Measurements from ENCODE around the gene SPEN.
"Not testable (repeated sequence)": the region's sequence is repeated elsewhere in the genome, so short reads cannot be mapped to it uniquely, and the experiment has no call there.

Gene SPEN

DNA sequence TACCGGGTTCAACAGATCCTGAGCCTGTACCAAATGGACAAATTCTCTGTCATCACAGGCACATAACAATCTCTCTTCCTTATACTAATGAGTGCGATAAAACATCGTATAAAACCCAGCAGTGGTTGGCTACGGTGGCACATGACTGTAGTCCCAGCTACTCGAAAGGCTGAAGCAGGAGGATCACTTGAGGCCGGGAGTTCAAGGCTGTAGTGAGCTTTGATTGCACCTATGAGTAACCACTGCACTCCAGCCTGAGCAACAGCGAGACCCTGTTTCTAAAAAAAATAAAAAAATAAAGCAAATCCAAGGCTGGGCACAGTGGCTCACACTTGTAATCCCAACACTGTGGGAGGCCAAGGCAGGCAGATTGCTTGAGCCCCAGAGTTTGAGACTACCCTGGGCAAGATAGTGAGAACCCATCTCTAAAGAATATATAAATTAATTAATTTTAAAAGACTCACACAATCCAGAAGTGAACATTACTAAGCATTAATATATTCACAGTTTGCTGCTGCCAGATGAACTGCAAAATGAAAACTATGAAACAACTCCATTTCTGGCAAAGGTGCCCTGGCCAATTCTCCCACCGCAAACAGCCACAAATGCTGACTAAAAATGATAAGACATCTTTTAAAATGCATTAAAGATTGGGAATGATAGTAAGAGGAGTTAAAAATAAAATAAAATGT lies 115.3 kb downstream of the SPEN start:
- no peak for DNase-seq (ENCODE audit: low read depth)

DNA sequence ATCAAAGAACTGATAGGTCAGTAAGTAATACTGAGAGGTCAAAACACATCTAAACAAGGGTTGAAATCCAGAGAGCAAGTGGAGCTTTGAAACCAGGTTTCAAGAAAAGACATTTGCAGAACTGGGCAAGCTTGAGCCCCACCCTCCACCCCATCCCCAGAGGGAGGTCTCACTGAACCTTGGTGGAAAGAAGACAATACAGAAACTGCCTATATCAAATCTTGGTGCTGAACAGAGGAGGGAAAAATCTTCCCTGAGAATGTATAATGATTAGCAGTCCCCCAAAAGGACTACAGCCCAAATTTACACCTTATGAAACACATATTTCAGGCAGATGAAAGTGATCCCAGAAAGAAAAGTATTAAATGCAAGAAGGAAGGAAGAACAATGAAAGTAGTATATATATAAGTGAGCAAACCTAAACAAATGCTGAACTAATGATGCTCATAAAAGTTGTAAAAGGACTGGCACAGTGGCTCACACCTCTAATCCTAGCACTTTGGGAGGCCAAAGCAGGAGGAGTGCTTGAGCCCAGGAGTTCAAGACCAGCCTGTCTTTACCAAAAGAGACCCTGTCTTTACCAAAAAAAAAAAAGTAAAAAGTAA lies 116.0 kb downstream of the SPEN start:
- DNase-seq (ENCODE audit: low read depth), result no peak

DNA sequence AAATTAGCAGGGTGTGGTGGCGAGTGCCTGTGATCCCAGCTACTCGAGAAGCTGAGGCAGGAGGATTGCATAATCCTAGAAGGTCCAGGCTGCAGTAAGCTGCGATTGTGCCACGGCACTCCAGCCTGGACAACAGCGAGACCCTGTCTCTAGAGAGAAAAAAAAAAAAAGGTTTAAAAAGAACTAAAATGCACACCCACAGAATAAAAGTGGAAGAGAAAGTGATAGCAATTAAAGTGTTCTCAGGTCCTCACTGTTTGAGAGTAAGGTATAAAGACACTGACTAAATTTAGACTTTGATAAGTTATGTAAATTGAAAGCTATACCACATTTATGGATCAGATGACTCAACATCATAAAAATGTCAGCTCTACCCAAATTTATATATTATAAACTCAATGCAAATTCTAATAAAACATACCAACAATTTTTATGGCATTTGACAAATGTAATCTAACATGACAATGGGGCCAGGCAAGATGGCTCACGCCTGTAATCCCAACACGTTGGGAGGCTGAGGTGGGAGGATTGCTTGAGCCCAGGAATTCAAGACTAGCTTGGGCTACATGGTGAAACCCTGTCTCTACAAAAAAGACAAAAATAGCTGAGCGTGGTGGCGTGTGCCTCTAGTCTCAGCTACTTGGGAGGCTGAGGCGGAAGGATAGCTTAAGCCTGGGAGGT lies 116.6 kb downstream of the SPEN start:
- no peak for DNase-seq (ENCODE audit: low read depth)

DNA sequence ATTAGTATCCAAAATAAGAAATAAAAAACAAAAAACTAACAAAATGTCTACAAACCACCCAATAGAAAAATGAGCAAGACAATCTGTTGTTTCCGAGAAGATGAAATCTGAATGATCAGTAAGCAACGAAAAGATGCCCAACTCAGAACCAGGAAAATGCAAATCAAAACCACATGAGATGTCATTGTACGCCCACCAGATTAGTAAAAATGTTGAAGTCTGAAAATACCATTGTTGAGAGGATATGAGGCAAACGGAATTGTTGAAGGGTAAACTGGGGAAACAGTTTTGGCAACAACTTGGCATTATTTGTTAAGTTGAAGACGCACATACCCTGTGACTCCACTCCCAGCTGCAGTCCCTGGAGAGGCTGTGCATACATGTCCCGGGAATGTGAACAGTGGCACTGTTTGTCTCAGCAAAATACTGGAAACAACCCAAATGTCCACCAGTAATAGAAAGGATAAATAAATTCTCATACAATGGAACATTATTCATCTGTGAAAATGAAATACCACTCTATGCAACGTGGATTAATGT lies 117.8 kb downstream of the SPEN start:
- DNase-seq (ENCODE audit: low read depth), result peak; percentile 47

DNA sequence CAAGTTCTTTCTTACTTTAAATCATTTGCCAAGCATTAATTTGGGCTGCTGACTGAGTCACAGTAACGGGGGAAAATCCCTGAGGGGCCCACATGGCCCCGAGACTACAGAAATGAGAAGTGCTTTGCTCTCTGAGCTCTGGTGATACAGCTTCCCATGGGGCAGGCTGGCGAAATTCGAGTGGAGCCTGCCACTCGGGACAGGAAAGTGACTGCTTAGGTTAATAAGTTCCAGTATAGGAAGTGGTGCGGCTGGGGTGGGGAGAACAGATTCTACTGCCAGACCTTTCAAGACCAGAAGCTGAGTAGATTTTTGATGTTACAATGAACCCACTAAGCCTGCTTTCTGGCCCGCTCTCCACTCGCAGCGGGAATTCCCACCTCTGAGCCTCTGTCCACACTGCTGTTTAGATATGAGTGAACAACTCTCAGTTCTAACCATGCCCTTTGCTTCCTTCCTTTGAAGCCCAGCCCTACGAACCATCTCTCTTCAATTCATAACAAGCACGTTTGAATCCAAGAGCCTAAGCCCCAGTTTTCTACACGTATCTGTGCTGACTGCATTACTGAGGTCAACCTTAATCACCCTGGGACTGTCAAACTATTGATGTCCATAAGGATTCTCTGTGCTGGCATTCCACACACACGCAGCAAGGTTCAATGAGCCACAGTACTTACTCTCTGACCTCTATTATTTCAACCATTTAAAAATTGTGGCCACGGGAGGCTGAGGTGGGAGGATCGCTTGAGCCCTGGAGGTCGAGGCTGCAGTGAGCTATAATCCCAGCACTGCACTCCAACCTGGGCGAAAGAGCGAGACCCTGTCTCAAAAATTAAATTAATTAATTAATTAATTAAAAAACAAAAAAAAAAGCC lies 118.8 kb downstream of the SPEN start:
- DNase-seq (ENCODE audit: low read depth), result no peak

DNA sequence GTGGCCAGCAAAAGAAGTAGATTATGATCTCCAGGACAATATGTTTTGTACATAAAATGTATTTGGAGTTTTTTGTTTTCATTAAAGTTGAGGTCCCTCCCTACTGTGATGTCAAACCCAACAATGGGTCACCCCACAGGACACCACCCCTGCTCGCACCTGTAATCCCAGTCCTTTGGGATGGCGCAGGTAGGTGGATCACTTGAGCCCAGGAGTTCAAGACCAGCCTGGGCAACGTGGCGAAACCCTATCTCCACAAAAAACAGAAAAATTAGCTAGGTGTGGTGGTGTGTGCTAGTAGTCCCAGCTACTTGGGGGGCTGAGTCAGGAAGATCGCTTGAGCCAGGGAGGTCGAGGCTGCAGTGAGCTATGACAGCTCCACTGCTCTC lies 119.4 kb downstream of the SPEN start:
- DNase-seq (ENCODE audit: low read depth), result no peak

DNA sequence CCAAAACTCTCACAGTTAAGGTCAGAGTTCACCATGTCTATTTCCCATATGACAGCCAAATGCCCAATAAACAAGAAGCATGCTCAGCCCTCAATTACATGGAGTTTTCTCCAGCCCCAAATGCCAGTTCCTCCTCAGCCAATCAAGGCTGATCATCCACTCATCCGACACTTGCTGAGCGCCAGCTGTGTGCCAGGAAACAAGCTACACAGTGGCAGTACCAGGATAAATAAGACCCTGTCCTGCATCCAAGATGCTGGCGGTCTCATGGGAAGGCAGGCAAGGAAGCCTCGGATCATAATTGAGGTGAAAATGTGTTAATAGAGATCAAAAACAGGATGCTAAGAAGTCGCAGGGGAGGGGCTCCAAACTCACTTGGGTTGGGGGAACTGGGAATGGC lies 120.7 kb downstream of the SPEN start:
- DNase-seq (ENCODE audit: low read depth), result no peak

DNA sequence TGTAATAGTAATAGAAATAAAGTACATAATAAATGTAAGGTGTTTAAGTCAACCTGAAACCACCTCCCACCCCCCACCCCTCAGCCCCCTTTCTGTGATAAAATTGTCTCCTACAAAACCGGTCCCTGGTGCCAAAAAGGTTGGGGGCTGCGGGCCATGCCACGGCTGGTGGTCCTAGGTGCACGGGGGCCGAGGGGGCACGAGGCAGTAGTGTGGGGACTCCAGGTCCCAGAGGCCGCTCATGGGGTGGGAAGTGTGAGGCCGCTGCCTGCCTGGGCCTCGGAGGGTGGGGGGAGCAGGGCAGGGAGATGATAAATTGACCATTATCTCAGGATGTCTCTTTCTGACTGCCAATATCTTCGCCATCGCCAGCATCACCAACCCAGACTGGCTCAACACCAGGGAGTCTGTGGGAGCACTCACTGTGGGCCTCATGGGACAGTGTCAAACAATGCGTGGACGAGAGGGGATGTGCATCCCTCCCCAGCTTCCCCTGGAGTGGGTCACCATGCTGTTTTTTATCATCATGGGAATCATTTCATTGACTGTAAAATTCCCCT lies 121.9 kb downstream of the SPEN start:
- no peak for DNase-seq (ENCODE audit: low read depth)

DNA sequence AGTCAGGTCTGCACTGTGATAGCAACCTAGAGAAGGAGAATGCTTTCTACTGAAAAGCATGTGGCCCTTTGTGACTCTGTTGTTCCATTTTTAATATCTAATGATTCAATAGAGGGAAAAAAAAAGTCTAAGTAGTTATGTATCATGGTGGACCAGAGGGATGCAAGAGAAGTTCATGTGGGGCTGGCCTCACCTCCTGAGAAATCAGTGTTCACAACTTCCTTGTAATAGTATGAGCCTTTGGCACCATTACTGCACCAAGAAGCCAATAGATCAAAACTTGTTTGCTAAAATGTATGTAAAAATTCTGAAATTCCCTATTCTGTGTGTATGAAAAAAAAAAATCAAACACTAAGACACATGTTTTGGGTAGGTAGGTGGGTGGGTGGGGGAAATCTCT lies 123.4 kb downstream of the SPEN start:
- DNase-seq (ENCODE audit: low read depth), result no peak

DNA sequence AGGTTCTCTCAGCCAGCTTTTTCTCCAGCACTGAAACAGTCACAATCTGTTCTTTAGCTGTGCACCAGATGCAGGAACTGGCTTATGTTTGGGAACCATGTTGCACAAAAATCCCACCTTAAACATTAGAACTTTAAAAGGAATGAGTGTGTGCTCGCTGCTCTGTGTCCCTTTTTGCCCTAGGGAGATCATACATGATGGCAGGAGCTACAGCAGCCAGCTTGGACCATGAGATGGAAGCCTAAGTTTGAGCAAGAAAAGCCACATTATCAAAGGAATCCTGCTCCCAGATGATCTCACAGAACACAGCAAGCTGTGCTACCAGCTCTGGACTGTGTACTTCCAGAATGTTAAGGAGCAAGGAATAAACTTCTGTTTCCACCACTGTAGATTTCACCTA lies 124.9 kb downstream of the SPEN start:
- no peak for DNase-seq (ENCODE audit: low read depth)

DNA sequence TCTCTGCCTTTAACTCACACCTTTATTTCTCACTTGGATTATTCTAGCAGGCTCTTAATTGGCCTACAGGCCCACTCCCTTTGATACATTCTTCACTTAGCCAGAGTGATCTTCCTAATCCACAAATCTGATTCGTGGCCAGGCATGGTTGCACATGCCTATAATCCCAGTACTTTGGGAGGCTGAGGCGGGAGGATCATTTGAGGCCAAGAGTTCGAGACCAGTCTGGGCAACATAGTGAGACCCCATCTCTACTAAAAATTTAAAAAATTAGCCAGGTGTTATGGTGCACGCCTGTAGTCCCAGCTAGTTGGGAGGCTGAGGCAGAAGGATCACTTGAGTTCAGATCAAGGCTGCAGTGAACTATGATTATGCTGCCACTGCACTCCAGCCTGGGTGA lies 126.3 kb downstream of the SPEN start:
- no peak for DNase-seq (ENCODE audit: low read depth)

DNA sequence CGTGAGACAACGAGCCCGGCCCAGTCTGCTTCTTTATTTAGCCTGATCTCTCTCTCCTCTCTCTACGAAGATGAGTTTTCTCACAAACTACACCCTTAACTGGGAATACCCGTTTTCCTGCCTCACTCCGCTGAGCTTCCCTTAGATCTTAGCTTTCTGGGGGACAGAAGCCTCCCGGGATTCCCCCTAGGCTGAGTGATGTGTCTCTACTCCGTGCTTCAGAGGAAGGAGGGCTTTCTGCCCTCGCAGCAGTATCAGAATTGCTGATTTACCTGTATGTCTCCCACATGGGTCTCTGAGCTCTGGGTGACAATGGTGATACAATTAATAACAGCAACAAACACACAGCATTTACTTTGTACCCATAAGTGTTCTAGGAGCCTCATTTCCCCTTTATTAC lies 127.3 kb downstream of the SPEN start:
- DNase-seq (ENCODE audit: low read depth), result no peak

DNA sequence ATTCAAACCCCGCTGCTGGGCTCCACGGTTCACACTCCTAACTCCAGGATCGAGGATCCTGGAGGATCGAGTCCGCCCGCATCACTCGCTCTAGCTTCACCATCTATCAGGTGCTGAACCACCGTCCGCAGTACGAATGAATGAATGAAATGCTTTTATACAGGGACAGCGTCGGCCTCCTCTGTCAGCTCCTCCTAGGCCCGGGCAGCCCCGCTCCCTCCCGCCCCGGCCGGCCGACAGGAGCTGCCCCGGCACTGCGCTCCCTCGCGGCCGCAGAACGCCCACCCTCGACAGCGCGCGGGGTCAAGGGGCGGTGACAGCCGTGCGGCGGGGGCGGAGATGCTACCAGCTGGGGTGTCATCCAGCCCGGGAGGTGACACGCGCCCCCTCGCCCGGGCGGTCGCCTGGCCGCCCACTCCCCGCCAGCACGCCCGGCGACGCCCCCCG lies 127.9 kb downstream of the SPEN start:
- no peak for DNase-seq (ENCODE audit: low read depth)

DNA sequence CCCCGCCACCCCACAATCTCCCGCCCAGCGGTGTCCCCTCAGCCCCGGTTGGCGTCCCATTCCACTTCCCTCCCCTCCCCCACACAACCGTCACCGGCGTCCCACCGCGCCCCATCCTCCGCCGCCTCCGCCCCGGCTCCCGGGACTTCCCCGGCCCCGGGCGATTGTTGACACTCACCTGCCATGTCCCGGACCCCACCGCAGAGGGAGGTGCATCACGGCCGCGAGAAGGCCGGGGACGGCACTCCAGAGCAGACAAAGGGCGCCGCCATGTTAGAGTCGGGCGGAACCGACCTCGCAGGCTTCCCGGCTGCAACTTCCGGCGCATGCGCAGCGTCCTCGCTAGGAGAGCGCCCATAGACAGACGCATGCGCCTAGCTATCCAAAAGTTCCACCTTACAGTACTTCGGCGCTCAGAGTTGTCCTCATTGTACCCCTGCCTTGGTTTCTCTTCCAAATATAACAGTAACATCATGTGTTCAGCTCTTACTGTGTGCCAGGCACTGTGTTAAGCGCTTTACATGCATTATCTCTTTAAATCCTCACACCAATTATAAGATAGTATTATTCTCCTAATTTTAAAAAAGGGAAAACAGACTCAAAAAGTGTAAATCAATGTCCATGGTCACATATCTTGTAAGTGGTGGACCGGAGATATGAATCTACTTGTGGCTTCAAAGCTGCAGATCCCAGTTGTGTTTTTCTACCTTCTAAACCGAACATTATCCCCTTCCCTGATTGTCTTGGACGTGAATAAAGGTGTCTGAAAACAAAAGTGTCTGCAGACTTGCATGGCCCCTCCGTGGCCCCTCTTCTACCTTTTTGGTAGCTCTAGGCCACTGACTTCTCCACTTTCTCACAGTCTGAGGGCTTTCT lies 128.5 kb downstream of the SPEN start, which contains the start of gene ZBTB17:
Gene ZBTB17, minus strand, starts transcription at position 297 of the 876 bp plus-strand sequence. CDS start 27,606 bp downstream, outside the sequence.
- peak; percentile 67 for DNase-seq (ENCODE audit: low read depth)

DNA sequence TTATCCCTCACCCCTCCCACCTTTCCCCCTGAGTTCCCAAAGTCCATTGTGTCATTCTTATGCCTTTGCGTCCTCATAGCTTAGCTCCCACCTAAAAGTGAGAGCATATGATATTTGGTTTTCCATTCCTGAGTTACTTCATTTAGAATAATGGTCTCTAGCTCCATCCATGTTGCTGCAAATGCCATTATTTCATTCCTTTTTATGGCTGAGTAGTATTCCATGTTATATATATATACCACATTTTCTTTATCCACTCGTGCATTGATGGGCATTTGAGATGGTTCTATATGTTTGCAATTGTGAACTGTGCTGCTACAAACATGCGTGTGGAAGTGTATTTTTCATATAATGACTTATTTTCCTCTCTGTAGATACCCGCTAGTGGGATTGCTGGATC lies 130.4 kb downstream of the SPEN start:
- not testable (repeated sequence) for DNase-seq (ENCODE audit: low read depth)

DNA sequence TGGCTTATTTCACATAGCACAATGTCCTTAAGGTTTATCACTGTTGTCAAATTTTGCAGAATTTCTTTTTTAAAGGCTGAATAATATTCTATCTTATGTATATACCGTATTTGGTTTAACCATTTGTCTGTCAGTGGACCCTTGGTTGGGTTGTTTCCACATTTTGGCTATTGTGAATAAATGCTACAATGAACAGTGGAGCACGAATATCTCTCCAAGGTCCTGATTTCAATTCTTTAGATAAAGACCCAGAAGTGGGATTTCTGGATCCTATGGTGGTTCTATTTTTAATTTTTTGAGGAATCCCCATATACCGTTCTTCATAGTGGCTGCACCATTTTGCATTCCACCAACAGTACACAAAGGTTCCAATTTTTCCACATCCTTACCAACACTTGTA lies 134.2 kb downstream of the SPEN start:
- no peak for DNase-seq (ENCODE audit: low read depth)

DNA sequence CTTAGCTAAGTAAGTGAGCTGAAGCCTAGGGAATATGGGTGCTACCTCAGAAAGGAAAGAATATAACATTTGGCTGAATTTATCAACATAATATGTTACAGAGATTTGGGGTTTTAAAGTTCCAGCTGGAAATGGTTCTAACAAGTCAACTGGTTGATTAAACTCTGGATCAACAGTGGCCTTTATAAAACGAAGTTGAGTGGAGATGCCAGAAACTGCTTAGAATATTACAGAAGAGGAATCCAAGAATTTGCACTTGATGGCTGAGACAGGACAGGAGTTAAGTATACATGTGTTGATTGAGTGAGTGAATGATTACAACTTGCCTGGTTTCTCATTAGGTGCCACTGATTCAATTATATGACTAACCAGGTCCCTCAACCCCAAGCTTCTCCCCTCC lies 135.8 kb downstream of the SPEN start:
- DNase-seq (ENCODE audit: low read depth), result no peak

DNA sequence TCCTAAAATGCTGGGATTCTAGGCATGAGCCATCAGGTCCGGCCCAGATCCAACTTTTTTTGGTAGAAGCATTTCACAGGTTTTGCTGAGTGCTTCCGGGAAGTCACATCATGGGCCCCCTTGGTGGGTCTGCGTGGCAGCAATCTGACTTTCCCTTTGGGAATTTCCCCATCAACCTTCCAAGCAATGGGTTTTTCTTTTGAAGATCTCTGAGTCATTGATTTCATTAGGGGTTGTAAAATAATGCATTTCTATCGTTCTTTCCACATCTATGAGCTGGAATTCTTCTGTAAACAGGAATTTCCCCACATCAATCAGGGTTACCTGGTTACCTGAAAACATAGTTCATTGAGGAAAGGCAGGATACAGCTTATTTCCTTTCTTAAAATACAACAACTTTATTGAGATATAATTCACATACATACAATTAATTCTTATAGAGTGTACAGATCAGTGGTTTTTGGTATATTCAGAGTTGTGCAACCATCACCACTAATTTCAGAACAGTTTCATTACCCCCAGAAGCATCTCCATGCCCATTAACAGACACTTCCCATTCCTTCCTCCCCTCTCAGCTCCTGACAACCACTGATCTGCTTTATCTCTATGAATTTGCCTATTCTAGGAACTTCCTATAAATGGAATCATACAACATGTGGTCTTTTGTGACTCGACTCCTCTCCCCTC lies 138.2 kb downstream of the SPEN start:
- DNase-seq (ENCODE audit: low read depth), result no peak

DNA sequence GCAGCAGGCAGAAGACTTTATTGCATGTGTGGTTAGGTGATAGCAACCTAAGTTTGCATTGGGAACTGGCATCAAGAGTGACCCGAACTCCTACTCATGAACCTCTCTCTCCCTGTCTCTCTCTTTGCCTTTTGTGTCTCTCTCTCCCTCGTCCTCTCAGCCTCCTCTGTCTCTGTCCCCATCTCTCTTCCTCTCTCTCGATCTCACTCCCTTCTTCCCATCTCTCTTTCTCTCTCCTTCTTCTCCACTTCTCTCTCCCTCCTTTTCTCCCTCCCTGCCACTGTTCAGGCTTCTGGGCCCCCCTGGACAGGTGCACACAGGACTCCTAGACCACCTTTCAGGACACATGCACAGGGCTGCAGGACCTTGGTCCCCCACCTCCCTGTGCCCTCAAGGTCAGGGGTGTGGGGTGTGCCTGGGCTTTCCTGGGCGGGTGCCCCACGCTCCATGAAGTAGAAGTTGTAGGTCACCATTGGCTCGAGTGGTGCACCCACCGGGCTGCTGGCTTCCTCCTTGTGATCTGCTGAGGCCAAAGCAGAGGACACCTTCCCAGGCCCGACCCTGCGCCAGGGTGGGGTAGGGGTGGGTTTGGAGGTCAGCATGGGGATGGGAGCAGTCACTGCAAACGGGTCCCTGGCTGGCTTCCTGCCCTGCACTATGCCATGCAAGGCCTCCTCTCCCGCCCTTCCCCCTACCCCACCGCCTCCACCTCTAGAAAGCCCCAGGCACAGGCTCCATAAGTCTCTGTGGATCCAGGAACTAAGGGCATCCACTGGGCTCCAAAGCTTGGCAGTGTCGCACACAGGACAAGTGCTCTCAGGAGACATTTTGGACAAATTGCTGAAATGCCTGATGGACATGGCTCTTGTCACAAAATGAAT lies 141.6 kb downstream of the SPEN start:
- DNase-seq (ENCODE audit: low read depth), result no peak

Measured in HS-5 (cell line).